WTC11 (cell line): ENCODE data around the gene SLC25A11. TPM values are rescaled to one million over a fixed set of nuclear protein-coding genes. Genes with fewer than 3 reads are reported as not detected.
A peak's percentile ranks its signal among the peaks of the same experiment; 100 is the strongest.

ENCODE experiments used
- ATAC-seq: fragments of 200-7000 bp; cut with Tn5 transposase; 2 replicates; pipeline ENCODE4 v1.10.0; 2021; ENCODE audit warnings: mild to moderate bottlenecking, moderate library complexity
- CTCF ChIA-PET: fragments of 300-600 bp; sonication (Branson Sonifier 250); formaldehyde crosslinking; loops from one replicate; lab custom pipeline; 2021; ENCODE audit warnings: antibody characterized with exemption; lab: Charles Lee
- POLR2A ChIA-PET: fragments of 350-600 bp; sonication (Branson Sonifier 250); formaldehyde crosslinking; loops from one replicate; lab custom pipeline; 2021; ENCODE audit warnings: antibody characterized with exemption; lab: Charles Lee
- DNase-seq: peaks from one replicate; pipeline ENCODE4 v3.0.0; 2021; ENCODE audit warnings: low spot score
- H3K27ac Mint-ChIP-seq: 2 replicates; pipeline ENCODE4 v1.8.0; 2021; ENCODE audit warnings: mixed read lengths
- H3K27me3 Mint-ChIP-seq: 2 replicates; pipeline ENCODE4 v1.8.0; 2021; ENCODE audit warnings: low read depth, mild to moderate bottlenecking, moderate library complexity, mixed read lengths
- H3K36me3 Mint-ChIP-seq: 2 replicates; pipeline ENCODE4 v1.8.0; 2021; ENCODE audit warnings: mixed read lengths
- H3K4me1 Mint-ChIP-seq: 2 replicates; pipeline ENCODE4 v1.8.0; 2022; ENCODE audit warnings: mixed read lengths
- H3K4me3 Mint-ChIP-seq: 2 replicates; pipeline ENCODE4 v1.8.0; 2021; ENCODE audit warnings: mild to moderate bottlenecking, moderate library complexity, mixed read lengths
- H3K9me3 Mint-ChIP-seq: 2 replicates; pipeline ENCODE4 v1.8.0; 2021; ENCODE audit warnings: mixed read lengths
- CREM ChIP-seq: sonication (generic); formaldehyde crosslinking; IDR thresholded peaks from 2 replicates; pipeline ENCODE4 v1.8.1; 2022; ENCODE audit warnings: mild to moderate bottlenecking, missing genetic modification reagents, moderate library complexity
- ETV6 ChIP-seq: sonication (generic); formaldehyde crosslinking; IDR thresholded peaks from 2 replicates; pipeline ENCODE4 v1.8.1; 2022; ENCODE audit warnings: mild to moderate bottlenecking, missing genetic modification reagents
- GTF2I ChIP-seq: fragments of 250-450 bp; sonication (Bioruptor Pico); conservative IDR thresholded peaks from 2 replicates; pipeline ENCODE4 v1.4.0; 2021; ENCODE audit warnings: mild to moderate bottlenecking
- JUN ChIP-seq: sonication (generic); formaldehyde crosslinking; IDR thresholded peaks from 2 replicates; pipeline ENCODE4 v1.8.0; 2023; ENCODE audit warnings: mild to moderate bottlenecking, missing genetic modification reagents
- NFATC4 ChIP-seq: fragments of 250-450 bp; sonication (Bioruptor Pico); IDR thresholded peaks from 2 replicates; pipeline ENCODE4 v1.9.0; 2021; ENCODE audit warnings: mild to moderate bottlenecking
- NR2C2 ChIP-seq: sonication (generic); formaldehyde crosslinking; IDR thresholded peaks from 2 replicates; pipeline ENCODE4 v1.8.0; 2022; ENCODE audit warnings: mild to moderate bottlenecking, missing genetic modification reagents
- RELA ChIP-seq: sonication (generic); formaldehyde crosslinking; IDR thresholded peaks from 2 replicates; pipeline ENCODE4 v1.8.1; 2022; ENCODE audit warnings: missing genetic modification reagents, mild to moderate bottlenecking, borderline replicate concordance
- SMAD3 ChIP-seq: sonication (generic); formaldehyde crosslinking; IDR thresholded peaks from 2 replicates; pipeline ENCODE4 v1.8.0; 2022; ENCODE audit warnings: missing genetic modification reagents, mild to moderate bottlenecking, borderline replicate concordance
- SMAD4 ChIP-seq: sonication (generic); formaldehyde crosslinking; IDR thresholded peaks from 2 replicates; pipeline ENCODE4 v1.8.0; 2022; ENCODE audit warnings: mild to moderate bottlenecking, missing genetic modification reagents
- SOX15 ChIP-seq: fragments of 250-450 bp; sonication (Bioruptor Pico); IDR thresholded peaks from 2 replicates; pipeline ENCODE4 v1.9.0; 2021; ENCODE audit warnings: mild to moderate bottlenecking
- total RNA-seq: library from RNA; stranded (reverse); gene quantifications from 3 replicates; pipeline ENCODE4 v1.2.3, GENCODE V29; 2021
- TF ChIP-seq, protein P1 (sequence below): fragments of 250-450 bp; sonication (Bioruptor Pico); conservative IDR thresholded peaks from 2 replicates; pipeline ENCODE4 v1.9.0; 2021; ENCODE audit warnings: mild to moderate bottlenecking
- TF ChIP-seq, protein P2 (sequence below): sonication (generic); formaldehyde crosslinking; IDR thresholded peaks from 2 replicates; pipeline ENCODE4 v1.8.1; 2022; ENCODE audit warnings: low read depth, missing genetic modification reagents, borderline replicate concordance
- TF ChIP-seq, protein P3 (sequence below): sonication (generic); formaldehyde crosslinking; conservative IDR thresholded peaks from 2 replicates; pipeline ENCODE4 v1.8.1; 2022; ENCODE audit warnings: mild to moderate bottlenecking, missing genetic modification reagents
- TF ChIP-seq, protein P4 (sequence below): sonication (generic); formaldehyde crosslinking; IDR thresholded peaks from 2 replicates; pipeline ENCODE4 v1.8.0; 2022; ENCODE audit warnings: mild to moderate bottlenecking, missing genetic modification reagents
- TF ChIP-seq, protein P5 (sequence below): sonication (generic); formaldehyde crosslinking; IDR thresholded peaks from 2 replicates; pipeline ENCODE4 v1.8.0; 2022; ENCODE audit warnings: mild to moderate bottlenecking, missing genetic modification reagents
- TF ChIP-seq, protein P6 (sequence below): fragments of 250-450 bp; sonication (Bioruptor Pico); IDR thresholded peaks from 2 replicates; pipeline ENCODE4 v2.1.2; 2022; ENCODE audit warnings: mild to moderate bottlenecking, moderate library complexity
- TF ChIP-seq, protein P7 (sequence below): fragments of 200-600 bp; IDR thresholded peaks from 2 replicates; pipeline ENCODE4 v1.8.0; 2022; ENCODE audit warnings: antibody characterized with exemption

The SLC25A11 gene
- total RNA-seq, 1 experiment from 2014 or later, result 73.7 TPM

DNA sequence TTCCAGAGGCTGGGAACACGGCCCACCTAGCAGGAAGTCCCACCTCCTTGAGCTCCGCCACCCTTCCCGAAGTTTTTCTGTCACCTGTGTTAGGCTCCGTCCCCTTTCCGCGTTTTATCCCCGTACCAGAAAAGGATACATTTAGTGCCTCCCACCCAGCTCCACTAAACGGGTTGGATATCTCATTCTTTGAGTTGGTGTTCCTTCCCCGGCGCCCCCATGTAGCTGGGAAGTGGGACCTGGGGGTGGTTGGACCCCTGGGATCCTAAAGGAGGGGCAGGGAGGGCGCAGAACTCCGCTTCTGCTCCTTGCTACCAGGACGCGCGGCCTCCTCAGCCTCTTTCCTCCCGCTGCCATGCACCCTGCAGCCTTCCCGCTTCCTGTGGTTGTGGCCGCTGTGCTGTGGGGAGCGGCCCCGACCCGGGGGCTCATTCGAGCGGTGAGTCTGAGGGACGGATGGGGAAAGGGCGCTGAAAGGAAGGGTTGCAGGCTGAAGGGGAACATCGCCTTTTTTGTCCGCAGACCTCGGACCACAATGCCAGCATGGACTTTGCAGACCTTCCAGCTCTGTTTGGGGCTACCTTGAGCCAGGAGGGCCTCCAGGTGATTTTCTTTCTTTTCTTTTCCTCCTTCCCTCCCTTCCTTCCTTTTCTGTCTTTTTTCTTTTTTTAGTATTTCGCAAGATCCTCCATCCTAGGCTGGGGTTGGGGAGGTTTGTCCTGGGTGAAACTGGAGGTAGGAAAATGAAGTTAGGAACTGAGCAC, 891 bp upstream of the SLC25A11 start:
- peak overlapping the region; percentile 98 for H3K27ac Mint-ChIP-seq
- peaks cover 51% of the 10 kb centered on the region for H3K36me3 Mint-ChIP-seq
- H3K4me1 Mint-ChIP-seq, result peaks cover 32% of the 10 kb centered on the region
- ChIA-PET POLR2A (interaction anchor here (0.7 to 2.6 kb wide), 8 partner anchors 8 to 57 kb away, joined by 3 to 38 read pairs (median 3); partner anchors contain the start of genes CHRNE, GP1BA, INCA1 and KIF1C), CTCF (interaction anchor here (0.5 to 2.6 kb wide), 16 partner anchors 10 to 498 kb away, joined by 3 to 38 read pairs (median 5); partner anchors contain the start of genes C1QBP, CAMTA2, CHRNE and ENO3)
- ATAC-seq (peak; percentile 38), DNase-seq (peak; percentile 70)
- no peaks in the 10 kb centered on the region for H3K9me3 Mint-ChIP-seq
- H3K27me3 Mint-ChIP-seq, result no peaks in the 10 kb centered on the region
- TF ChIP-seq GTF2I, result no peak
- 0 out of 2 replicates have a peak, but pooled peaks have one; percentile 17 for TF ChIP-seq SMAD3 (CRISPR knock-in tag)
- TF ChIP-seq, protein P1, sequence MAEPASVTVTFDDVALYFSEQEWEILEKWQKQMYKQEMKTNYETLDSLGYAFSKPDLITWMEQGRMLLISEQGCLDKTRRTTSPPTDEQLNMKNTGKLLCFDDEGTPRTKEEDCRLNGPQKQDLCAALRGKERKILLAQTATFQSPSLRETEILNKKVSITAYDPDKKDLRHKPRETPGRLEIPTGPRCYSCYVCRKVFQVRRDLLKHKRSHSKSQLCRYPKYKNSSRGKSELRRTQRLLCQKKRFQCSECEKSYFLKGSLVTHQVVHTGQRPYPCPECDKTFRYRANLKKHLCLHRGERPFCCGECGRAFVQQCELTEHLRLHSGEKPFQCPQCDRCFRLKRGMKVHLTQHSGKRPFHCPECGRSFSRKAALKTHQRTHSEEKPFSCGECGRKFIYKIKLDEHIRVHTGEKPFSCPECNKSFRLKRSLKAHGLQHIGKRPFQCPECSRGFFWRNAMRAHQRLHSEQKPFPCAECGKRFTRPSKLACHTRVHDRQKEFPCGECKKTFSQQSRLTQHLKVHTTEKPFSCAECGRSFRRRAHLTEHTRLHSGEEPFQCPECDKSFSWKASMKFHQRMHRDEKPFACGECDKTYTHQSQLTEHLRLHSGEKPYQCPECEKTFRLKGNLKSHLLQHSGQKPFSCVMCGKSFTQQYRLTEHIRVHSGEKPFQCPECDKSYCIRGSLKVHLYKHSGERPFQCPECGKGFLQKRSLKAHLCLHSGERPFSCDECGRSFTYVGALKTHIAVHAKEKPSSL, result no peak
- no peak for TF ChIP-seq CREM (CRISPR knock-in tag)
- peak; percentile 76 for TF ChIP-seq ETV6 (CRISPR knock-in tag)
- TF ChIP-seq, protein P2, sequence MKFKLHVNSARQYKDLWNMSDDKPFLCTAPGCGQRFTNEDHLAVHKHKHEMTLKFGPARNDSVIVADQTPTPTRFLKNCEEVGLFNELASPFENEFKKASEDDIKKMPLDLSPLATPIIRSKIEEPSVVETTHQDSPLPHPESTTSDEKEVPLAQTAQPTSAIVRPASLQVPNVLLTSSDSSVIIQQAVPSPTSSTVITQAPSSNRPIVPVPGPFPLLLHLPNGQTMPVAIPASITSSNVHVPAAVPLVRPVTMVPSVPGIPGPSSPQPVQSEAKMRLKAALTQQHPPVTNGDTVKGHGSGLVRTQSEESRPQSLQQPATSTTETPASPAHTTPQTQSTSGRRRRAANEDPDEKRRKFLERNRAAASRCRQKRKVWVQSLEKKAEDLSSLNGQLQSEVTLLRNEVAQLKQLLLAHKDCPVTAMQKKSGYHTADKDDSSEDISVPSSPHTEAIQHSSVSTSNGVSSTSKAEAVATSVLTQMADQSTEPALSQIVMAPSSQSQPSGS, result no peak
- TF ChIP-seq, protein P3, sequence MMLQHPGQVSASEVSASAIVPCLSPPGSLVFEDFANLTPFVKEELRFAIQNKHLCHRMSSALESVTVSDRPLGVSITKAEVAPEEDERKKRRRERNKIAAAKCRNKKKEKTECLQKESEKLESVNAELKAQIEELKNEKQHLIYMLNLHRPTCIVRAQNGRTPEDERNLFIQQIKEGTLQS (CRISPR knock-in tag), result no peak
- peak overlapping the region; percentile 96 for H3K4me3 Mint-ChIP-seq

DNA sequence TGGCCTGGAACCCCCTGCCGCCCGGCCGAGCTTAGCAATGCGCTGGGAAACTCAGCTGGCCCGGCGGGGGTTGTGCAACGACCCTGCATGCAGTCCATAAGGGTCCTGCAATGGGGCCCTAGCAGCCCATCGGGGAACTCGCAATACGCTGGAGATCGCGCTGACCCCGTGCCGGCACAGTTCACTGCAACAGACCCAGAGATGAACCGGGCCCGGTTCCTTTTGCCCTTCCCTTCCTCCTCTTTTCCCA, 375 bp downstream of the SLC25A11 start:
- no peak for DNase-seq
- POLR2A ChIA-PET, result interaction anchor here (0.6 to 2.6 kb wide), 7 partner anchors 9 to 74 kb away, joined by 3 to 38 read pairs (median 6); partner anchors contain the start of genes CHRNE, INCA1, KIF1C and PFN1
- peaks cover 39% of the 10 kb centered on the region for H3K36me3 Mint-ChIP-seq
- TF ChIP-seq SMAD4 (0 out of 2 replicates have a peak, but pooled peaks have one; percentile 22), SOX15 (no peak), RELA (no peak), NFATC4 (CRISPR knock-in tag) (no peak), JUN (CRISPR knock-in tag) (0 out of 2 replicates have a peak, but pooled peaks have one; percentile 18), GTF2I (no peak), NR2C2 (CRISPR knock-in tag) (no peak)
- TF ChIP-seq, protein P4, sequence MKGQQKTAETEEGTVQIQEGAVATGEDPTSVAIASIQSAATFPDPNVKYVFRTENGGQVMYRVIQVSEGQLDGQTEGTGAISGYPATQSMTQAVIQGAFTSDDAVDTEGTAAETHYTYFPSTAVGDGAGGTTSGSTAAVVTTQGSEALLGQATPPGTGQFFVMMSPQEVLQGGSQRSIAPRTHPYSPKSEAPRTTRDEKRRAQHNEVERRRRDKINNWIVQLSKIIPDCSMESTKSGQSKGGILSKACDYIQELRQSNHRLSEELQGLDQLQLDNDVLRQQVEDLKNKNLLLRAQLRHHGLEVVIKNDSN (CRISPR knock-in tag), result peak; percentile 10; the same call in 1 of the 2 replicates
- TF ChIP-seq, protein P5, sequence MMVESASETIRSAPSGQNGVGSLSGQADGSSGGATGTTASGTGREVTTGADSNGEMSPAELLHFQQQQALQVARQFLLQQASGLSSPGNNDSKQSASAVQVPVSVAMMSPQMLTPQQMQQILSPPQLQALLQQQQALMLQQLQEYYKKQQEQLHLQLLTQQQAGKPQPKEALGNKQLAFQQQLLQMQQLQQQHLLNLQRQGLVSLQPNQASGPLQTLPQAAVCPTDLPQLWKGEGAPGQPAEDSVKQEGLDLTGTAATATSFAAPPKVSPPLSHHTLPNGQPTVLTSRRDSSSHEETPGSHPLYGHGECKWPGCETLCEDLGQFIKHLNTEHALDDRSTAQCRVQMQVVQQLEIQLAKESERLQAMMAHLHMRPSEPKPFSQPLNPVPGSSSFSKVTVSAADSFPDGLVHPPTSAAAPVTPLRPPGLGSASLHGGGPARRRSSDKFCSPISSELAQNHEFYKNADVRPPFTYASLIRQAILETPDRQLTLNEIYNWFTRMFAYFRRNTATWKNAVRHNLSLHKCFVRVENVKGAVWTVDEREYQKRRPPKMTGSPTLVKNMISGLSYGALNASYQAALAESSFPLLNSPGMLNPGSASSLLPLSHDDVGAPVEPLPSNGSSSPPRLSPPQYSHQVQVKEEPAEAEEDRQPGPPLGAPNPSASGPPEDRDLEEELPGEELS (CRISPR knock-in tag), result 0 out of 2 replicates have a peak, but pooled peaks have one; percentile 18
- TF ChIP-seq, protein P3 (CRISPR knock-in tag), result no peak
- TF ChIP-seq, protein P6, sequence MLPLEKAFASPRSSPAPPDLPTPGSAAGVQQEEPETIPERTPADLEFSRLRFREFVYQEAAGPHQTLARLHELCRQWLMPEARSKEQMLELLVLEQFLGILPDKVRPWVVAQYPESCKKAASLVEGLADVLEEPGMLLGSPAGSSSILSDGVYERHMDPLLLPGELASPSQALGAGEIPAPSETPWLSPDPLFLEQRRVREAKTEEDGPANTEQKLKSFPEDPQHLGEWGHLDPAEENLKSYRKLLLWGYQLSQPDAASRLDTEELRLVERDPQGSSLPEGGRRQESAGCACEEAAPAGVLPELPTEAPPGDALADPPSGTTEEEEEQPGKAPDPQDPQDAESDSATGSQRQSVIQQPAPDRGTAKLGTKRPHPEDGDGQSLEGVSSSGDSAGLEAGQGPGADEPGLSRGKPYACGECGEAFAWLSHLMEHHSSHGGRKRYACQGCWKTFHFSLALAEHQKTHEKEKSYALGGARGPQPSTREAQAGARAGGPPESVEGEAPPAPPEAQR (CRISPR knock-in tag), result no peak
- TF ChIP-seq, protein P7, sequence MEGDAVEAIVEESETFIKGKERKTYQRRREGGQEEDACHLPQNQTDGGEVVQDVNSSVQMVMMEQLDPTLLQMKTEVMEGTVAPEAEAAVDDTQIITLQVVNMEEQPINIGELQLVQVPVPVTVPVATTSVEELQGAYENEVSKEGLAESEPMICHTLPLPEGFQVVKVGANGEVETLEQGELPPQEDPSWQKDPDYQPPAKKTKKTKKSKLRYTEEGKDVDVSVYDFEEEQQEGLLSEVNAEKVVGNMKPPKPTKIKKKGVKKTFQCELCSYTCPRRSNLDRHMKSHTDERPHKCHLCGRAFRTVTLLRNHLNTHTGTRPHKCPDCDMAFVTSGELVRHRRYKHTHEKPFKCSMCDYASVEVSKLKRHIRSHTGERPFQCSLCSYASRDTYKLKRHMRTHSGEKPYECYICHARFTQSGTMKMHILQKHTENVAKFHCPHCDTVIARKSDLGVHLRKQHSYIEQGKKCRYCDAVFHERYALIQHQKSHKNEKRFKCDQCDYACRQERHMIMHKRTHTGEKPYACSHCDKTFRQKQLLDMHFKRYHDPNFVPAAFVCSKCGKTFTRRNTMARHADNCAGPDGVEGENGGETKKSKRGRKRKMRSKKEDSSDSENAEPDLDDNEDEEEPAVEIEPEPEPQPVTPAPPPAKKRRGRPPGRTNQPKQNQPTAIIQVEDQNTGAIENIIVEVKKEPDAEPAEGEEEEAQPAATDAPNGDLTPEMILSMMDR, result no peak

More for the DNA sequence above, 375 bp downstream of the SLC25A11 start:
- H3K27ac Mint-ChIP-seq, result peak overlapping the region; percentile 96
- H3K4me1 Mint-ChIP-seq, result peaks cover 25% of the 10 kb centered on the region
- ATAC-seq, result no peak
- H3K27me3 Mint-ChIP-seq, result no peaks in the 10 kb centered on the region
- CTCF ChIA-PET, result interaction anchor here (0.7 to 2.6 kb wide), 14 partner anchors 11 to 209 kb away, joined by 3 to 38 read pairs (median 6); partner anchors contain the start of genes CAMTA2, CHRNE, ENO3 and MED11
- H3K4me3 Mint-ChIP-seq, result peak overlapping the region; percentile 96
- H3K9me3 Mint-ChIP-seq, result no peaks in the 10 kb centered on the region
